Heart left ventricle (tissue), 13 donors: ENCODE measurements around the gene PCDHA3.

ENCODE experiments used
- CTCF ChIP-seq, 12 donors: fragments of 200-600 bp; sonication (generic) in 4 of 12; IDR thresholded peaks; one replicate each; pipeline versions ENCODE4 v1.5.0 to v1.8.0; 2018 to 2022; ENCODE audit warnings: antibody characterized with exemption in 12 of 12, mild to moderate bottlenecking in 5 of 12
- POLR2A ChIP-seq, 2 donors: fragments of 450-650 bp; IDR thresholded peaks; one replicate each; pipeline ENCODE4 v1.6.1; 2017; ENCODE audit warnings: antibody characterized with exemption in 2 of 2, mild to moderate bottlenecking in 2 of 2, moderate library complexity in 2 of 2
- donor health status: ischemic (EF 13 %, LVEDD 7.1; RV severe dilation, severe dysfunction).
- donor health status: DM: no; HTN: yes; CAD: no.
- donor health status: DM: no; HTN: no; CAD: no.
- donor health status: ischemic (EF 25% LVEDD 6.9; RV normal size, moderate dysfunction).
- donor health status: ischemic (EF 25% LVEDD 5.7; RV mildly dilated, moderate dysfunction).
- donor health status: ischemic (EF 35%, LVEDD 5.7; RV mildly dilated, moderate dysfunction).
- donor health status: nonischemic (EF 11% LVEDD 7.7; RV severe dilation, severe dysfunction).
- donor health status: DM: yes; HTN: yes; CAD: no.
- donor health status: PGD.
- donor health status: ischemic (EF 29% LVEDD 5.4; RV normal size, mild dysfunction).
- donor health status: nonischemic (EF 23%, LVEDD 6.1; RV moderate dilation, normal function).

GRCh38 chr5:140808889-140809291, 8.0 kb downstream of the PCDHA3 start:
- TF ChIP-seq CTCF (IDR thresholded peaks at IDR 0.05) (no peak), POLR2A (IDR thresholded peaks at IDR 0.05) (no peak)
